ENCODE measurements around the gene PEA15.

The PEA15 gene

DNA sequence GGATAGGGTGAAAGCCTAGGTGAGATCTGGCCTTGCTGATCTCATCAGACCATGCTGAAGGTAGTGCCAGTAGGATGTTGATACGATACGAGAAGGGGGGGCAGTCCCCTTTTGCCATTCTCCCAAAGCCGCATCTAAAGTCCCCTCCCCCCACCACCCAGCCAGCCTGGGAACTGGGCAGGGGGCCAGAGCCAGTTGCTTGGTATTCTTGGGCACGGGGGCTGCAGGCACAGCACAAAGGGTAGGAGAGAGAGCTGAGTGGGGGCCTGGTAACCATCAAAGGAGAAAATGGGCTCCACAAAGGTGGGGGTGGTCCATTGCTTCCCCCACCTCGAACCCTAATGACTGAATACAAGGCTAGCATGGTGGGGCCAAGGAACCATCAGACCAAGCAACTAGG, 5.4 kb downstream of the PEA15 start:
- in situ Hi-C loops (cut with MboI; ENCODE audit: low pct_unique_long_range_greater_than_20kb, low sequenced_read_pairs, unreplicated experiment) = no loop called here
- TF ChIP-seq CTCF (IDR thresholded peaks at IDR 0.05; ENCODE audit: extremely low read depth, insufficient read depth, missing control alignments) = no peak
- no peak for DNase-seq (ENCODE audit: low spot score)

DNA sequence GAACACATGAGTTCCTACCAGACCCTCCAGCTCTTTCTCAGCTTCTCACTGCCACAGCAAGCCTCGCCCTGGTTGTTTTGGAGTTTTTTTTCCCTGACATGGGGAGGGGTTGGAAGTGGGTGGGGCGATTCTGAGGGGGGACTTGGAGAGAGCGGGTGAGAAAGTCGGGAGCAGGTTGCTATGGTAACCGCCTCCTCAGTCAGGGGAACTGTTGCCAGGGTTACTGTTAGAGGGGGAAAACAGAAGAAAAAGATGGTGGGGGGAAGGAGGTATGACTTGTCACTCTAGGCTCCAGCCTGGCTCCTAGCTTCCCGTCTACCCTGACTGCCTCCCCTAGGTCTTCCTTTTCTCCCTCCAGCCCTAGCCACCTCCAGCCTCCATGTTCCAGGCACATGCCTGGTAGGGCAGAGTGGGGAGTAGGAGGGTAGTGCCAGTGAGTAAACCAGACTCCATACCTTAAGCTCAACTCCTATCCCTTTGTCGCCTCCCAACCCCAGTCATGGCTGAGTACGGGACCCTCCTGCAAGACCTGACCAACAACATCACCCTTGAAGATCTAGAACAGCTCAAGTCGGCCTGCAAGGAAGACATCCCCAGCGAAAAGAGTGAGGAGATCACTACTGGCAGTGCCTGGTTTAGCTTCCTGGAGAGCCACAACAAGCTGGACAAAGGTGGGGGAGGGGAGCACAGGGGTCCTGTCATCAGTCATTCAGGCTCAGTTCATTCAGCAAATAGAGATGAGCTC, 6.0 kb downstream of the PEA15 start:
- DNase-seq (ENCODE audit: low spot score) = no peak
- in situ Hi-C loops (cut with MboI; ENCODE audit: low pct_unique_long_range_greater_than_20kb, low sequenced_read_pairs, unreplicated experiment) = no loop called here
- TF ChIP-seq CTCF (IDR thresholded peaks at IDR 0.05; ENCODE audit: extremely low read depth, insufficient read depth, missing control alignments) = no peak

DNA sequence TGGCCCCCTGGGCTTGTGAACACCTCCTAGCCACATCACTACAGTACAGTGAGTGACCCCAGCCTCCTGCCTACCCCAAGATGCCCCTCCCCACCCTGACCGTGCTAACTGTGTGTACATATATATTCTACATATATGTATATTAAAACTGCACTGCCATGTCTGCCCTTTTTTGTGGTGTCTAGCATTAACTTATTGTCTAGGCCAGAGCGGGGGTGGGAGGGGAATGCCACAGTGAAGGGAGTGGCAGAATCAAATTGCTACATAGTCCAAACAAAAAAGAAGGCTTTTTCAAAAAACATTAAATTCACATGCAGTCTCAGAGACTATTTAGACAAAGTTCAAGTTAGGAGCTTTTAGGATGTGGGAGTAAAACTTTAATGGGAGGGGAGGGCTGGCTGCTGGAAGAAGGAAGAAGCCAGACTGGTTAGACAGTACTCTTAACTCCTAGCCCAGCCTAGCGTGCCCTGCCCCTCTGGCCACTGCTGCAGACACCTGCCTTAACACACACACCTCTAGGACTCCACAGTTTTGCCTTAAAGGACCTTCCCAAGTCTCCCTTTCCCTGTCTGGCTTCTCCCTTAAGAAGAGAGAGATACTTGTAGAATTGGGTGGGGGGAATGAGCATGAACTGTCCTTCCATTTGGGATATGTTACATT, 9.4 kb downstream of the PEA15 start:
- in situ Hi-C loops (cut with MboI; ENCODE audit: low pct_unique_long_range_greater_than_20kb, low sequenced_read_pairs, unreplicated experiment) = no loop called here
- TF ChIP-seq CTCF (IDR thresholded peaks at IDR 0.05; ENCODE audit: extremely low read depth, insufficient read depth, missing control alignments) = no peak
- DNase-seq (ENCODE audit: low spot score) = no peak

- no peak for DNase-seq (ENCODE audit: low spot score)
Measured at GRCh38 chr1:160216301-160216700, 11.1 kb downstream of the PEA15 start.

DNA sequence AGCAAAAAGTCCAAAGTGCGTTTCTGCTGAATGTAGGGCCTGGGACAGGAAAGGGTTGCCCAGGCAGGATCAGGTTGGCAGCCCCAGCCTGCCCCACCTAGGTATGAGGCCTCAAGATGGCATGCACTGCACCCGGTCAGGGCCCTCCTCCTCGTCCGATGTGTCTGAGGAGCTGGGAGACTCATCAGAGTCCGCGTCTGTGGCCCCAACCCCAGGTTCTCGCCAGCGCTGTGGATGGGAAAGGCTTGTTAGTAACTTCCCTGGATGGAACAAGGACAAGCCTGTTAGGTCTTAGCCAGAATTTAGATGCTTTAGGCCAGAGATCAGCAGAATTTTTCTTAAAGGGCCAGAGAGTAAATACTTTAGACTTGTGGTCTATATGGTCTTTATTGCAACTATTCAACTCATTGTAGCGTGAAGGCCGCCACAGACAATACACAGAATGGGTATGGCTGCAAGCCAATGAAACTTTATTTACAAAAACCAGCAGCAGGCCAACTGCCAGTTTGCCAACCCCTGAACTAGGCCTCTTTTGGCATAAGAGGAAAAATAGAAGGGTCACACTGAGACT, 12.4 kb downstream of the PEA15 start:
- in situ Hi-C loops (cut with MboI; ENCODE audit: low pct_unique_long_range_greater_than_20kb, low sequenced_read_pairs, unreplicated experiment) = no loop called here
- no peak for TF ChIP-seq CTCF (IDR thresholded peaks at IDR 0.05; ENCODE audit: extremely low read depth, insufficient read depth, missing control alignments)
- no peak for DNase-seq (ENCODE audit: low spot score)

More at GRCh38 chr1:160216301-160216700, 11.1 kb downstream of the PEA15 start:
- TF ChIP-seq CTCF (IDR thresholded peaks at IDR 0.05; ENCODE audit: extremely low read depth, insufficient read depth, missing control alignments) = no peak
- in situ Hi-C loops (cut with MboI; ENCODE audit: low pct_unique_long_range_greater_than_20kb, low sequenced_read_pairs, unreplicated experiment) = no loop called here

DNA sequence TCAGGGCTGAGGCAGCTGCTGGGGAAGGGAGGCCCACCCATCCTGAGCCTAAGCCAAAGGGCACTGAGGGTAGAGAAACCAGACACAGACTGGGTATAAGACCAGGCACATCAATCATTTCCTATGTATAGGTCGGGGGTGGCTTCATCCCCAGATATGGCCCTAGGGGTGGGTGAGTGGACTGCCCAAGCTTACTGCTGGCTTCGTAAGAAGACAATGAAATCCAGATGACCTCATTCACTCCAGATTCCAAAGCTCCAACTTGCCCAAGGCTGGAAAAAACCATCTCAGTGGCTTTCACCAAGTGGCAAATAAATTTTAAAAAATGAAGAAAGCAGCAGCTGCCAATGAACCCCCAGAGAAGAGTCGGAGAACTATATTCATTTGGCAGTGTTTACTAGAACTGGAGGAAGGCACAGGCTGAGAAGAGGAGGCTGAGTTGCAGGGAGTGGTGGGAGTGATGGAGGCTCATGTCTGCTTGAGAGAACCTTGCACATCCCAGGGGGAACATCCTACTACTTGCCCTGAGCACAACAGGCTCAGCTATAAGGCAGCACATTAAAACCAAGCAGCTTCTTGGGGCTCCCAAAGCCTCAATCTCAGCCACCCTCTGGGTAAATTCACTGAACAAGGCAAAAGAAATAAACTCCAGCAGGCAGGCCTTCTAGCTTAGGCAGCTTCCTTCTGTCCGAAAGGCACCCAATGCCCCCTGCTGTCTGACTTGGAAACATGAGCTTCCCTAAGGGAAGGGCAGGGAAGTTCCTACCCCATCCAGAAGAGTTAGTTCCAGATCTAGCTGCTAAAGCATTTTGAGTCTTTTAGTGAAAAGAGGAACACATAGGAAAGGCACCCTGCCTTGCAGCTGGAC, 14.1 kb downstream of the PEA15 start:
- no peak for DNase-seq (ENCODE audit: low spot score)
- in situ Hi-C loops (cut with MboI; ENCODE audit: low pct_unique_long_range_greater_than_20kb, low sequenced_read_pairs, unreplicated experiment) = no loop called here
- no peak for TF ChIP-seq CTCF (IDR thresholded peaks at IDR 0.05; ENCODE audit: extremely low read depth, insufficient read depth, missing control alignments)
